GM19463 (cell line): ENCODE results near the gene FAM83D.

Experiments
- ATAC-seq: cut with Tn5 transposase; IDR thresholded peaks from one replicate; pipeline ENCODE4 v1.9.1; 2021; ENCODE audit warnings: mild to moderate bottlenecking, moderate library complexity; ENCODE audit not compliant: unreplicated experiment

FAM83D gene

DNA sequence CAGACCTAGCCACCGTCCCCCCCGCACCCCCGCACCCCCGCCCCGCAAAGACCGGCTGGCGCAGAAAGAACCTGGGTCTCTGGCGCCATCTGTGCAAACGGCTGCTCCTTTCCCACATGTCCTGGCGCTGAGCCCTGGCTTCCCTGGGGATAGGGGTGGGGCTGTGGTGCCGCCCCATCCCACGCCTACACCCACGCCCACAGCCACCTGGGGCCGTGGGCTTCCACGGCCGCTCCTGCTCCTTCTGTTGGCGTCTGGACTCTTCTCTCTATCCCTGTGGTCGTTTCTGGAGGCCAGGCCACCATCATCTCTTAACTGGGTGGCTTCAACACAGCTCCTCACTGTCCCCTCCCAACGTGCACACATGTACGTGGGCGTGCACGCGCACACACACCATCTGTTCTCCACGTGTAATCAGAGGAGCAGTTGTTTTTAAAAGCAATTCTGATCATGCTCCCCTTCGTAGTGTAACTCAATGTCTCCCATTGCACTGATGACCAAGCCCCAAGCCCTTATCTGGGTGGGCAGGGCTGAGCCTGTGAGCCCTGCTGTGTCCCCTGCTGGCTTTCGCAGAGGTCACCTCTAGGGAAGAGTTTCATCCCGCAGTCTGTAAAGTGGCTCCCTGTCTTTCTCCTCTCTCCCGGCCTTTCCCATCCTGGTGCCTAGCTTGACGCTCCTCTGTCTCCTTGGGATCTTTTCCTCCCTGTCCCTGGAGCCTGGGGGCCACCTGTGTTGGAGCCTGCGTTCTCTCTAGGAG lies 31.9 kb upstream of the FAM83D start:
- ATAC-seq = no peak

DNA sequence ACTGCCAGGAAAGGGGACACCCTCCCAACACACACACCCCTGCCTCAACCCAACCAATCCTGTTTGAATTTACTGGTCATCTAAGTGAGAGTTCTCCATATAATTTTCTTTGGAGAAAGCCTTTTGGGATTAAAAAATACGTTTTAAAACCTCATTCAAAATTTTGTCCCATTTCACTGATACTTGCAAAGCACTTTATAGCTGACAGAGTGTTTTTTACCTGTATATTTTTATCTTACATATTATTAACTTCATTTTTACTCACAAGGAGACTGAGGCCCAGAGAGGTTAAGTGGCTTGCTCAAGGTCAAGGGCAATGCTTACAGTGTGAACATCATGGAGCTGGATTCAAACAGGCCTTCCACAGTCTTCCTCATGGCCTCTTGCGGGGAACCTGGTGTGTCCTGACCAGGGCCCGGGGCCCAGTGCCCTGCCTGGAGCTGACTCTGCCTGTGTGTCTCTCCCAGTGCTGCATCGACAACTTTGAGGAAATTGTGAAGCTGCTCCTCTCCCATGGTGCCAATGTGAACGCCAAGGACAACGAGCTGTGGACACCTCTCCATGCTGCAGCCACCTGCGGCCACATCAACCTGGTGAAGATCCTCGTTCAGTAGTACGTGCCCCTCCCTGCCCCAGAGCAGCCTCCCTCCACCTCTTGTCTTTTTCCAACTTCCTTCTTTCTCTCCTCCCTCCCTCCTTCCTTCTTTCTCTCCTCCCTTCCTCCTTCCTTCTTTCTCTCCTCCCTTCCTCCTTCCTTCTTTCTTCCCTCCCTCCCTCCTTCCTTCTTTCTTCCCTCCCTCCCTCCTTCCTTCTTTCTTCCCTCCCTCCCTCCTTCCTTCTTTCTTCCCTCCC lies 30.9 kb upstream of the FAM83D start:
- no peak for ATAC-seq

DNA sequence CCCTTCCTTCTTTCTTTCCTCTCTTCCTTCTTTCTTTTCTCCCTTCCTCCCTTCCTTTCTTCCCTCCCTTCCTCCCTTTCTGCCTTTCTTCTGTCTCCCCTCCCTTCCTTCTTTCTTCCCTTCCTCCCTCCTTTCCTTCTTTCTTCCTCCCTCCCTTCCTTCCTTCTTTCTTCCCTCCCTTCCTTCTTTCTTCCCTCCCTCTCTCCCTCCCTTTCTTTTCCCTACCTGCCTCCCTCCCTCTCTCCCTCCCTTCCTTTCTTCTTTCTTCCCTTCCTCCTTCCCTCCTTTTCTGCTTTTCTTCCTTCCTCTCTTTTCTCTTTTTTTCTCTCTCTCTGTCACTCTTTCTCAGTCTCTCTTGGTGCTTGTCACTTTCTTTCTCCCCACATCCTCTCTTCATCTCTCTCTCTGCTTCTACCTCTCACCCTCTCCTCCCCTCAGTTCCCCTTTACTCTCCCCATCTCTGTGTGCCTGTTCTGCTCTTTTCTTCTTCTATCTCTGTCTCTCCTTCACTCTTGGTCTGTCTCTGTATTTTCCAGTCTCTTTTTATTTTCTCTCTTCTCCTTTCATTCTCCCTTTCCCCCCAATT lies 30.1 kb upstream of the FAM83D start:
- ATAC-seq = no peak

DNA sequence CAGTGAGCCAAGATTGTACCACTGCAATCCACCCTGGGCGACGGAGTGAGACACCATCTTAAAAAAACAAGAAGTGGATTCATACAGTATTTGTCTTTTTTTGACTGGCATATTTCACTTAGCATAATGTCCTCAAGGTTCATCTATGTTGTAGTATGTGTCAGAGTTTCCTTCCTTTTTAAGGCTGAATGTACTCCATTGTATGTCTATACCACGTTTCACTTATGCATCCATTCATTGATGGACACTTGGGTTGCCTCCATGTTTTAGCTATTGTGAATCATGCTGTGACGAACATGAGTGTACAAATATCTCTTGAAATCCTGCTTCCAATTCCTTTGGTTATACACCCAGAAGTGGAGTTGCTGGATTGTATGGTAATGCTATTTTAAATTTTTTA lies 28.9 kb upstream of the FAM83D start:
- no peak for ATAC-seq

GRCh38 chr20:38900606-38901005 lies 25.6 kb upstream of the FAM83D start:
- ATAC-seq = no peak

GRCh38 chr20:38902601-38903000 lies 23.6 kb upstream of the FAM83D start:
- ATAC-seq = no peak

DNA sequence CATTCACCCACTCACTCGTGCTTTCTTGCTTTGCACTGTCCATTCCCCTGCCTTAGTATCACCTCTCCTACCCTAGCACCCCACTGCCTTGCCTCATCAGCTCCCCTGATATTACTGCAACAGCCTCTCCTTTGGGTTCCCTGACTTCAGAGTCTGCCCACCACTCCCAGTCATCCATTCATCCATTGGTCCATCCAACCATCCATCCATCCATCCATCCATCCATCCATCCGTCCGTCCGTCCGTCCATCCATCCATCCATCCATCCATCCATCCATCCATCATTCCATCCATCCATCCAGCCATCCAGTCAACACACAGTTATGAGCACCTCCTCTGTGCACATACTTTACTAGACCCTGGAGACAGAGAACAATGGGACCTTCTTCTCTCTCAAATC lies 22.9 kb upstream of the FAM83D start:
- no peak for ATAC-seq

GRCh38 chr20:38905375-38905774 lies 20.8 kb upstream of the FAM83D start:
- ATAC-seq = no peak

DNA sequence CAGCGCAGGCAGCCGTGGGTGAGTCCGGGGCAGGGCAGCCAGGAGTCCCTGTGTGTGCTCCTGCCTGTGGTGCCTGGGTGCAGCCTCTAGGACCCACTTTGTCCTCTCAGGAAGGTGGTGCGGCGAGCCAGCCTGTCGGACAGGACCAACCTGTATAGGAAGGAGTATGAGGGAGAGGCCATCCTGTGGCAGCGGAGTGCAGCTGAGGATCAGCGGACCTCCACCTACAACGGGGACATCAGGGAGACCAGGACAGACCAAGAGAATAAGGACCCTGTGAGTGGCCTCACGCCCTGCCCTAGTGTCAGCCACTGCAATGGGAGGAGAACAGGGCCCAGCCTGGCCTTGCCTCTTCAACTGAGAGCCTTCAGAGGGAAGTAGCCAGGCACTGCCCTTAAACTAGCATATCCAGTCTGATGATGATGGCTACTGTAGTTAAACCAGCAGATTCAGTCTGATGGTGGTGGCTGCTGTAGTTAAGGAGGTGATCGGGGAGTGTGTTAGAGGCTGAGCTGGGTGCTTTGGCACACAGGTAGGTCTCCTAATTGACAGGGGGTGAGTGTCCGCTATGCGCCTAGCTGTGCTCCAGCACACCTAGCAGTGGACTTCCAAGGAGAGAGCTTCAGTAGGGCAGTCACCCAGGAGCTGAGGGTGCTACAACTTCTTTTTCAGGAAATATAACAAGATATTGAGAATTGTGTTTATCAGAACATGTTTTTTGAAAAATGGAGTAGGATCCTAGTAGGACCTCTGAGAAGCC lies 18.1 kb upstream of the FAM83D start:
- no peak for ATAC-seq

DNA sequence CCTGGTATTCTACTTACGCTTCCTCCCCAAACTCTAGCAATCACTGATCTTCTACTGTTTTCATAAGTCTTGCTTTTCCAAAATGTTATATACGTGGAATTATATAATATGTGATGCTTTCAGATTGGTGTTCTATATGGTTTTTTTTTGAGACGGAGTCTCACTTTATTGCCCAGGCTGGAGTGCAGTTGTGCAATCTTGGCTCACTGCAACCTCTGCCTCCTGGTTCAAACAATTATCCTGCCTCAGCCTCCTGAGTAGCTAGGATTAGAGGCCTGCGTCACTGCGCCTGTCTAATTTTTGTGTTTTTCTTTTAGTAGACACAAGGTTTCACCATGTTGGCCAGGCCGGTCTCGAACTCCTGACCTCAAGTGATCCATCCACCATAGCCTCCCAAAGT lies 10.9 kb upstream of the FAM83D start:
- no peak for ATAC-seq

DNA sequence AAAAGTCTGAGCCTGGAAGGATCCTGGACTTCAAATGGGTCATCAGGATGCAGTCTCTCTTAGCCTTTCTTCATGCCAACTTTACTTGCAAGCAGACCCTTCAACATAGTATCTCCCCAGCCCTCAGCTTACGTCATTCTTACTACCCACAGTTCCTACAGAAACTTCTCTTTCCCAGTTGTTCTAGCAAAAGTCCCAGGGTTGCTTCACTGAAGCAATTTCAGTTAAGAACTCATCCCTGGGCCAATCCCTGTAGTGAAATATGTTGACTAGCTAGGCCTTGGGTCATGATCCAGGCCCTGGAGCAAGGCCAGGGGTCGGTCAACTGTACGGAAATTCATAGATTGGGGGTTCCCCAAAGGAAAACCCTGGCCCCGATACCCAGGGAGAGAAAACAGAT lies 8.6 kb upstream of the FAM83D start:
- ATAC-seq = no peak

- no peak for ATAC-seq
These were observed 8.0 kb upstream of the FAM83D start for GRCh38 chr20:38918172-38918571.

DNA sequence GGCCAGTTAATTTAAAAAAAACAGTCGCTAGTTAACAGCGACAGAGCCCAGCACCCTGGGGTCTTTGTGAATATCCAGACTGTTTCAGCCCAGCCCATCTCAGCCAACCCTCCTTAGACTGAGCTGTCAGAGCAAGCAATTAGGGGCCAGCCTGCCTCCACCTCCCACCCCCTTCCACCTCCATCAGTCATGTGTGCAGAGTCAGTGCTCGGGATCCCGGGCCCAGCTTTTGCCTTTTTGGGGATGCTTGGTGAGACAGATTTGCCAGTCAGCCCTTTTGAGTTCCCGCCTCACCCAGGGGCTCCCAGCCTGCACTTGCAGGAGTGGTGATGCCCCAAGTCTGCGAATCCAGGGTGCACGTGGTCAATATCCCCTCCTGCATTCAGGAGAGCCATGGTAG lies 6.5 kb upstream of the FAM83D start:
- ATAC-seq = no peak

DNA sequence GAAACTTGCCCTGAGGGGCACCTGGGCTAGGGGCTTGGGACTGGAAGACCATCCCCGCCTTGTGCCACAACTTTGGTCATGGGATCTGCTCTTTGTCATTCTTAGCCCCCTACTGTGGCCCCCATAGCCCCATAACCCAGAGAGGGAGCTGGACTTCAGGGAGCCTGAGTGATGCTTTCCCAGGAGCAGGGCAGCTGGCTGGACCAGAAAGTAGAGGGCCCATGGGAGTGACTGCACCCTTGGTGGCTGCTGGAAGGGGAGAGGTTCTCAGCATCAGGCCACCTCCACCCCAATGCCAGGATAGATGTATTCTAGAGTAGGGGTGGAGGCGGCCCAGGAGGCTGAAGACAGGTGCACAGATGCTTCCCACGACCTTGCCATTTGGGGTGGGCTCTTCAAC lies 5.8 kb upstream of the FAM83D start:
- no peak for ATAC-seq

DNA sequence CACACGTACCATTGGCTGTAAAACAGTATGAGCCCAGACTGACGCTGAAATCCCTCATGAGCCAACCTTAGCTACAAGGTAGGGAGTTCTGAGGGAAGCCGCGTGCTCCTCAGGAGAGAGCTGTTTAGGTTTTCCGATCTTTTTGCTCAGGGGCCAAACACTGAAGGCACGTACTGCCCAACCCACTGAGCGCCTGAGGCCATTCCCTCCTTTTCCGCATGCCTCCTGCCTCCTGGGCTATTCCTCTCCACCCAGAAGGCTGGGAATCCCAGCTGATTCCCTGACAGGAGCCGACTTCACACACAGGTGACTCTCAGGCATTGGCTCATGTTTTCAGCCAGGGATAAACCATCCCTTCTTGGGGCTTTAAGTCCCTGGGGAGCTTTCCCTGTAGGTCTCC lies 5.4 kb upstream of the FAM83D start:
- ATAC-seq = no peak

DNA sequence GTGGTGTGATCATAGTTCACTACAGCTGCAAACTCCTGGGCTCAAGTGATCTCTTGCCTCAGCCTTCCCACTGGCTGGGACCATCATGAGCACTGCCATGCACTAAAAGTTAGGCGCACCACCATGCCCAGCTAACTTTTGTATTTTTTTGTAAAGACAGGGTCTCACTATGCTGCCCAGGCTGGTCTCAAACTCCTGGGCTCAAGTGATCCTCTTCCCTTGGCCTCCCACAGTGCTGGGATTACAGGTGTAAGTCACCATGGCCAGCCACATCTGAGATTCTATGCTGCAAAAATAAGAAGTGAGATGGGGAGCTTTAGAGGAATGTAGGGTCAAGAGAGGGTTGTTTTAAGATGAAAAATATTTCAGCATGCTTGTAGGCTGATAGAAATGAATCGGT lies 1.5 kb upstream of the FAM83D start:
- ATAC-seq = no peak

DNA sequence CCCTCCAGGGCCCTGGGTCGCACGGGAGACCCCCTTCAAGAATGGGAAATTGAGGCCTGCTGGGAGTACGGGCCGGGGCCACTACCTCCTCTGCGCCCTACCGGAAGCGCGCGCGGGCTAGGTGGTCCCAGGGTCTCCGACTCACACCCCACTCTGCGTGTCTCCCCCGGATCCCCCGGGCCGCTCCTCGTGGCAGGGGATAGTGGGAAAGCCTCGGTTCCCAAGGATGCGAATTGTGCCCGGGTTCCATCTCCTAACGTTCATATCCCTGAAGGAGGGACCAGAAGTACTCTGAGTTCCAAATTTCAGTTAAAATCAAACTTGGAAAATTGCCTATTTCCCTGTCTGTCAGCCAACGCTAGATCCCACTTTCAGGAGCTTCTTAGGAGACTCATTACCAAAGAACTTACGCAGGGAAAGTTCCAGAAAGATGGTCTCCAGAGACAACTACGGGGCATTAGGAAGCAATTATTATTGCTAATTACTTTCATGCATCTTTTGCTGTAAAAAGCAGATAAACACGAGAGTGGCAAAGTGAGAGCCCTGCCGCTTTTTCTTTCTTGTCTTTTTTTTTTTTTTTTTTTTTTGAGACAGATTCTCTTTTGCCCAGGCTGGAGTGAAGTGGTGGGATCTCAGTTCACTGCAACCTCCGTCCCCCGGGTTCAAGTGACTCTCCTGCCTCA lies 858 bp downstream of the FAM83D start:
- peak; percentile 9 for ATAC-seq

DNA sequence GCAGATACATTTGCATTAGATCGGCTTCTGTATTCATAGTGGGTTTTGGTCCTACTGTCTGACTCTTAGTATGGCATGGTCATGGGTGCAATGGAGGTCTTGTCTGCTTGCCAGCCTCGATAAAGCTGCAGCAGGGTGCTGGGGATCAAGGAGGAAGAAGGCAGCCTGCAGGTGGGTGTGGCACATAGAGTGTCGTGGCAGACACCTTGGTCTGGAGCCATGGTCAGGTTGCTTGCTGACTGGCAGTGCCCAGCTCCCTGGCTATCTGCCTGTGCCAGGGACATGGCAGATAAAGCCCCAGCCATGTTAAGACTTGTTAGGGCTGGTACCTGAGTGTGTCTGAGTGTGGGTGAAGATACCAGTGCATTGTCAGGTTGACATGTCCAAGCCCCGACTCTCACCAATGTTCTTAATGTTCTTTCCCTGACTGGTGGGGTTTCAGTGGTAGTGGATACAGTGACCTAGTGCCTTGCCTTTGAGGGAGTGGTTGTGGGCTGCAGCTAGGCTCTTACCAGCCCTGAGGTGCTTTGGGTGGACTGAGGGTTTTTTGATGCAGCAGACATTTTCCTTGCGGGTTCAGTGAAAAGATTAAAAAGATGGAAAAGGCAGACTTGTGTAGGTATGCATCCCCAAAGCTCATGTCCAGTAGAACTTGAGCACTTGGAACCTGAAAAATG lies 1.8 kb downstream of the FAM83D start:
- no peak for ATAC-seq

- no peak for ATAC-seq
These were observed 4.0 kb downstream of the FAM83D start for GRCh38 chr20:38930242-38930569.

DNA sequence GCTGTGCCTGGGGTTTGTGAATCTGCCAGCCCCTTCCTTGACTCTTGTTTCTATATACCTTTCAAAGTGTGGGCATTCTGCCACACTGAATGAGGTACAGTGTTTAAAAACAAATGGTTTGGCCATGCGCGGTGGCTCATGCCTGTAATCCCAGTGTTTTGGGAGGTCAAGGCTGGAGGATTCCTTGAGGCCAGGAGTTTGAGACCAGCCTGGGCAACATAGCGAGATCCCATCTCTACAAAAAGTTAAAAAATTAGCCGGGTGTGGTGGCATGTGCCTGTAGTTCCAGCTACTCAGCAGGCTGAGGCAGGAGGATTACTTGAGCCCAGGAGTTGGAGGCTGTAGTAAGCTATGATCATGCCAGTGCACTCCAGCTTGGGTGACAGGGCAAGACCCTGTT lies 5.8 kb downstream of the FAM83D start:
- ATAC-seq = no peak
